Activated CD8-positive, alpha-beta T cell treated with anti-CD3 and anti-CD28 coated beads for 36 hours (primary cell): ENCODE measurements around the gene SP140. TPM values are rescaled to one million over a fixed set of nuclear protein-coding genes. Genes with fewer than 3 reads are reported as not detected.
"Not testable (repeated sequence)": the region's sequence is repeated elsewhere in the genome, so short reads cannot be mapped to it uniquely, and the experiment has no call there.

ENCODE experiments used
- ATAC-seq: fragments of 200-7000 bp; cut with Tn5 transposase; one replicate; pipeline ENCODE4 v1.10.0; 2021; ENCODE audit warnings: mild to moderate bottlenecking, moderate library complexity
- CTCF ChIA-PET: fragments of 350-600 bp; sonication (Branson Sonifier 250); formaldehyde crosslinking; loops from one replicate; lab custom pipeline; 2021; ENCODE audit warnings: antibody characterized with exemption; lab: Charles Lee
- POLR2A ChIA-PET: fragments of 350-600 bp; sonication (Branson Sonifier 250); formaldehyde crosslinking; loops from one replicate; lab custom pipeline; 2021; ENCODE audit warnings: antibody characterized with exemption; lab: Charles Lee
- DNase-seq: peaks from one replicate; pipeline ENCODE4 v3.0.0-alpha.2; 2020
- H3K27ac Mint-ChIP-seq: one replicate; pipeline ENCODE4 v1.8.0; 2021; ENCODE audit warnings: mild to moderate bottlenecking, mixed read lengths
- H3K27me3 Mint-ChIP-seq: one replicate; pipeline ENCODE4 v1.8.0; 2021; ENCODE audit warnings: mixed read lengths
- H3K36me3 Mint-ChIP-seq: one replicate; pipeline ENCODE4 v1.8.0; 2021; ENCODE audit warnings: low read depth, mixed read lengths
- H3K4me1 Mint-ChIP-seq: one replicate; pipeline ENCODE4 v1.8.0; 2021; ENCODE audit warnings: low read depth, mixed read lengths
- H3K4me3 Mint-ChIP-seq: one replicate; pipeline ENCODE4 v1.8.0; 2021; ENCODE audit warnings: mild to moderate bottlenecking, moderate library complexity, mixed read lengths
- H3K9me3 Mint-ChIP-seq: one replicate; pipeline ENCODE4 v1.8.0; 2021; ENCODE audit warnings: mixed read lengths
- intact Hi-C: fragments of 100-400 bp; cut with micrococcal nuclease; formaldehyde crosslinking; loops from one replicate; pipeline ENCODE4 v1.10.0; 2022
- total RNA-seq, 2 experiments: library from RNA; stranded (reverse); gene quantifications; one replicate each; pipeline ENCODE4 v1.2.3, GENCODE V29; 2021
- TF ChIP-seq, protein P1 (sequence below): fragments of 200-600 bp; IDR thresholded peaks from one replicate; pipeline ENCODE4 v1.8.0; 2022; ENCODE audit warnings: antibody characterized with exemption, mild to moderate bottlenecking

SP140 gene
- total RNA-seq, 2 experiments from 2014 or later, result 78.1 to 78.3 TPM

GRCh38 chr2:230221493-230221892 lies 4.0 kb upstream of the SP140 start:
- intact Hi-C loops, result loop anchor here (10.0 kb wide), 1 partner anchor 223 kb away; no protein-coding TSS in a partner anchor
- ChIA-PET CTCF (interaction anchor here (0.7 kb wide), 1 partner anchor 10 kb away, joined by 3 read pairs; no protein-coding TSS in a partner anchor), POLR2A (interaction anchor here (1.0 to 1.3 kb wide), 3 partner anchors 10 to 114 kb away, joined by 3 to 5 read pairs (median 3); no protein-coding TSS in a partner anchor)
- Mint-ChIP-seq H3K36me3 (peaks cover 37% of the 10 kb centered on the region), H3K4me3 (no peak overlapping the region), H3K9me3 (no peaks in the 10 kb centered on the region), H3K4me1 (peaks cover 62% of the 10 kb centered on the region), H3K27ac (no peak overlapping the region), H3K27me3 (no peaks in the 10 kb centered on the region)
- TF ChIP-seq, protein P1, sequence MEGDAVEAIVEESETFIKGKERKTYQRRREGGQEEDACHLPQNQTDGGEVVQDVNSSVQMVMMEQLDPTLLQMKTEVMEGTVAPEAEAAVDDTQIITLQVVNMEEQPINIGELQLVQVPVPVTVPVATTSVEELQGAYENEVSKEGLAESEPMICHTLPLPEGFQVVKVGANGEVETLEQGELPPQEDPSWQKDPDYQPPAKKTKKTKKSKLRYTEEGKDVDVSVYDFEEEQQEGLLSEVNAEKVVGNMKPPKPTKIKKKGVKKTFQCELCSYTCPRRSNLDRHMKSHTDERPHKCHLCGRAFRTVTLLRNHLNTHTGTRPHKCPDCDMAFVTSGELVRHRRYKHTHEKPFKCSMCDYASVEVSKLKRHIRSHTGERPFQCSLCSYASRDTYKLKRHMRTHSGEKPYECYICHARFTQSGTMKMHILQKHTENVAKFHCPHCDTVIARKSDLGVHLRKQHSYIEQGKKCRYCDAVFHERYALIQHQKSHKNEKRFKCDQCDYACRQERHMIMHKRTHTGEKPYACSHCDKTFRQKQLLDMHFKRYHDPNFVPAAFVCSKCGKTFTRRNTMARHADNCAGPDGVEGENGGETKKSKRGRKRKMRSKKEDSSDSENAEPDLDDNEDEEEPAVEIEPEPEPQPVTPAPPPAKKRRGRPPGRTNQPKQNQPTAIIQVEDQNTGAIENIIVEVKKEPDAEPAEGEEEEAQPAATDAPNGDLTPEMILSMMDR, result no peak
- no peak for DNase-seq
- no peak for ATAC-seq

- H3K4me3 Mint-ChIP-seq, ATAC-seq, H3K27me3 Mint-ChIP-seq, DNase-seq, CTCF ChIA-PET, H3K9me3 Mint-ChIP-seq: not testable (repeated sequence)
- Mint-ChIP-seq H3K27ac (peak overlapping the region; percentile 30), H3K36me3 (peaks cover 33% of the 10 kb centered on the region), H3K4me1 (peaks cover 52% of the 10 kb centered on the region)
- intact Hi-C loops, result loop anchor here (10.0 kb wide), 1 partner anchor 222 kb away; no protein-coding TSS in a partner anchor
- POLR2A ChIA-PET, result interaction anchor here (0.7 kb wide), 1 partner anchor 79 kb away, joined by 3 read pairs; no protein-coding TSS in a partner anchor
These were observed 2.7 kb upstream of the SP140 start for GRCh38 chr2:230222829-230223228.

GRCh38 chr2:230224458-230224857 lies 1.1 kb upstream of the SP140 start:
- Mint-ChIP-seq H3K36me3 (peaks cover 30% of the 10 kb centered on the region), H3K27ac (peak overlapping the region; percentile 98), H3K4me1 (peaks cover 47% of the 10 kb centered on the region), H3K9me3 (no peaks in the 10 kb centered on the region), H3K27me3 (no peaks in the 10 kb centered on the region), H3K4me3 (peak overlapping the region; percentile 84)
- TF ChIP-seq, protein P1, result no peak
- CTCF ChIA-PET, result no interaction called here
- POLR2A ChIA-PET, result interaction anchor here (1.1 to 2.1 kb wide), 3 partner anchors 8 to 17 kb away, joined by 3 to 4 read pairs (median 4); no protein-coding TSS in a partner anchor
- DNase-seq (no peak), ATAC-seq (no peak)
- intact Hi-C loops, result loop anchor here (10.0 kb wide), 1 partner anchor 220 kb away; no protein-coding TSS in a partner anchor

- ATAC-seq (peak; percentile 46), DNase-seq (no peak)
- Mint-ChIP-seq H3K27ac (peak overlapping the region; percentile 98), H3K4me1 (peaks cover 54% of the 10 kb centered on the region), H3K4me3 (peak overlapping the region; percentile 84), H3K9me3 (peaks cover 13% of the 10 kb centered on the region), H3K36me3 (peaks cover 37% of the 10 kb centered on the region), H3K27me3 (no peaks in the 10 kb centered on the region)
- TF ChIP-seq, protein P1, result no peak
- POLR2A ChIA-PET, result interaction anchor here (0.6 to 2.1 kb wide), 7 partner anchors 10 to 186 kb away, joined by 3 to 6 read pairs (median 4); no protein-coding TSS in a partner anchor
- CTCF ChIA-PET, result interaction anchor here (1.4 kb wide), 1 partner anchor 385 kb away, joined by 4 read pairs; no protein-coding TSS in a partner anchor
- intact Hi-C loops, result loop anchor here (10.0 kb wide), 1 partner anchor 219 kb away; no protein-coding TSS in a partner anchor
These were observed 565 bp downstream of the SP140 start for GRCh38 chr2:230226051-230226551.

- ATAC-seq, result no peak
- DNase-seq, result no peak
These were observed 1.7 kb downstream of the SP140 start for GRCh38 chr2:230227216-230227615.

More at GRCh38 chr2:230227216-230227615, 1.7 kb downstream of the SP140 start:
- peaks cover 48% of the 10 kb centered on the region for H3K36me3 Mint-ChIP-seq
- ChIA-PET POLR2A (interaction anchor here (1.1 kb wide), 1 partner anchor 100 kb away, joined by 5 read pairs; the partner anchor contains the start of gene SP140L), CTCF (interaction anchor here (1.3 to 1.6 kb wide), 2 partner anchors 24 to 383 kb away, joined by 3 to 4 read pairs; no protein-coding TSS in a partner anchor)
- H3K9me3 Mint-ChIP-seq, result peaks cover 17% of the 10 kb centered on the region
- TF ChIP-seq, protein P1, result no peak
- peak overlapping the region; percentile 64 for H3K27ac Mint-ChIP-seq
- H3K4me1 Mint-ChIP-seq, result peaks cover 58% of the 10 kb centered on the region
- H3K27me3 Mint-ChIP-seq, result no peaks in the 10 kb centered on the region
- intact Hi-C loops, result loop anchor here (10.0 kb wide), 1 partner anchor 218 kb away; no protein-coding TSS in a partner anchor
- peak overlapping the region; percentile 80 for H3K4me3 Mint-ChIP-seq
